ENCODE measurements around the gene OBSCN. TPM values are rescaled to one million over a fixed set of nuclear protein-coding genes. Genes with fewer than 3 reads are reported as not detected.

Gene OBSCN
- total RNA-seq, 2 donors from 2014 or later, result 159 to 317 TPM

- Histone ChIP-seq H3K27ac (no peak overlapping the region), H3K36me3 (peaks cover 75% of the 10 kb centered on the region), H3K27me3 (no peaks in the 10 kb centered on the region), H3K9me3 (no peaks in the 10 kb centered on the region), H3K4me3 (no peak overlapping the region), H3K4me1 (no peaks in the 10 kb centered on the region)
- DNase-seq (ENCODE audit: low spot score), result no peak
- TF ChIP-seq, protein P1, sequence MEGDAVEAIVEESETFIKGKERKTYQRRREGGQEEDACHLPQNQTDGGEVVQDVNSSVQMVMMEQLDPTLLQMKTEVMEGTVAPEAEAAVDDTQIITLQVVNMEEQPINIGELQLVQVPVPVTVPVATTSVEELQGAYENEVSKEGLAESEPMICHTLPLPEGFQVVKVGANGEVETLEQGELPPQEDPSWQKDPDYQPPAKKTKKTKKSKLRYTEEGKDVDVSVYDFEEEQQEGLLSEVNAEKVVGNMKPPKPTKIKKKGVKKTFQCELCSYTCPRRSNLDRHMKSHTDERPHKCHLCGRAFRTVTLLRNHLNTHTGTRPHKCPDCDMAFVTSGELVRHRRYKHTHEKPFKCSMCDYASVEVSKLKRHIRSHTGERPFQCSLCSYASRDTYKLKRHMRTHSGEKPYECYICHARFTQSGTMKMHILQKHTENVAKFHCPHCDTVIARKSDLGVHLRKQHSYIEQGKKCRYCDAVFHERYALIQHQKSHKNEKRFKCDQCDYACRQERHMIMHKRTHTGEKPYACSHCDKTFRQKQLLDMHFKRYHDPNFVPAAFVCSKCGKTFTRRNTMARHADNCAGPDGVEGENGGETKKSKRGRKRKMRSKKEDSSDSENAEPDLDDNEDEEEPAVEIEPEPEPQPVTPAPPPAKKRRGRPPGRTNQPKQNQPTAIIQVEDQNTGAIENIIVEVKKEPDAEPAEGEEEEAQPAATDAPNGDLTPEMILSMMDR (IDR thresholded peaks at IDR 0.05), result no peak
Measured at GRCh38 chr1:228293816-228294500, 86.1 kb downstream of the OBSCN start.

- peaks cover 76% of the 10 kb centered on the region for H3K36me3 ChIP-seq
Measured at GRCh38 chr1:228294717-228295116, 86.9 kb downstream of the OBSCN start.

DNA sequence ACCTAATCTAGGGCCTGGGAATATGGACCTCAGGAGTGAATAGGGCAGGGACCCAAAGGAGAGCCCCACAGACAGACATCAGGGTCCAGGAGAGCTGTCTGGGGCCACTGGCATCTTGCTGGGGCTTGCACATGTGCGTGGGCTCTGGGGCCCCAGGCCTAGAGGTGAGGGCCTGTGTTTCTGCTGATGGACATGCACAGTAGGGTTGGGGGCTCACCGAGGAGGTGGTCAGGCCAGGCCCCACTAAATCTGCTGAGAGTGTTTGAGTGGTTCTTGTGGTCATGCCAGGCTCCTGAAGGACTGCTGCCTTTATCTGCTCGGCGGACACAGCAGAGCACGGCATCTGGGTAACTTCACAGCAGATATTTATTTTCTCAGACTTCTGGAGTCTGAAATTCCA lies 87.4 kb downstream of the OBSCN start:
- Histone ChIP-seq H3K9me3 (no peaks in the 10 kb centered on the region), H3K4me1 (no peaks in the 10 kb centered on the region), H3K27me3 (no peaks in the 10 kb centered on the region), H3K4me3 (no peak overlapping the region), H3K36me3 (peaks cover 80% of the 10 kb centered on the region), H3K27ac (no peak overlapping the region)
- TF ChIP-seq, protein P1 (IDR thresholded peaks at IDR 0.05), result no peak
- DNase-seq (ENCODE audit: low spot score), result no peak

More at GRCh38 chr1:228294717-228295116, 86.9 kb downstream of the OBSCN start:
- no peaks in the 10 kb centered on the region for H3K4me1 ChIP-seq
- TF ChIP-seq, protein P1 (IDR thresholded peaks at IDR 0.05), result no peak
- no peaks in the 10 kb centered on the region for H3K27me3 ChIP-seq
- no peak overlapping the region for H3K27ac ChIP-seq
- no peak overlapping the region for H3K4me3 ChIP-seq
- H3K9me3 ChIP-seq, result no peaks in the 10 kb centered on the region
- no peak for DNase-seq (ENCODE audit: low spot score)

DNA sequence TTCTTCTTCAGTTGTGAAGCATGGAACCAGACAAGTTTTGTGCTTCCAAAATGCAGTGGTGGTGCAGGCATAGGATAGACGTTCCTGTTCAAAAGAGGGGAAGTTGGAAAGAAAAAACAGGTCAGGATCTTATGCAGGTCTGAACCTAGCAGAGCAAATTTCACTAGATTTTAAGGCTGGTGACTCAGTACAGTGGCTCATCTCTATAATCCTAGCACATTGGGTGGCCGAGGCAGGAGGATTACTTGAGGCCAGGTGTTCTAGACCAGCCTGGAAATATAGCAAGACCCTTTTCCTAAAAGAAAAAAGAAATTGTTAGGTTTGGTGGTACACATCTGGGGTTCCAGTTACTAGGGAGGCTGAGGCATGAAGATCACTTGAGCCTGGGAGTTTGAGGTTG lies 88.1 kb downstream of the OBSCN start:
- Histone ChIP-seq H3K27ac (no peak overlapping the region), H3K36me3 (peaks cover 81% of the 10 kb centered on the region), H3K4me1 (no peaks in the 10 kb centered on the region), H3K9me3 (no peaks in the 10 kb centered on the region), H3K27me3 (no peaks in the 10 kb centered on the region), H3K4me3 (no peak overlapping the region)
- TF ChIP-seq, protein P1 (IDR thresholded peaks at IDR 0.05), result no peak
- no peak for DNase-seq (ENCODE audit: low spot score)

- TF ChIP-seq, protein P1 (IDR thresholded peaks at IDR 0.05), result no peak
- no peak overlapping the region for H3K4me3 ChIP-seq
- H3K27me3 ChIP-seq, result no peaks in the 10 kb centered on the region
- peaks cover 89% of the 10 kb centered on the region for H3K36me3 ChIP-seq
- peaks cover 0 to 9% of the 10 kb centered on the region in 2 donors for H3K9me3 ChIP-seq
- H3K4me1 ChIP-seq, result no peaks in the 10 kb centered on the region
- no peak for DNase-seq (ENCODE audit: low spot score)
- no peak overlapping the region for H3K27ac ChIP-seq
Measured at GRCh38 chr1:228297242-228297641, 89.4 kb downstream of the OBSCN start.

- DNase-seq (ENCODE audit: low spot score), result no peak
- no peaks in the 10 kb centered on the region for H3K4me1 ChIP-seq
- TF ChIP-seq, protein P1 (IDR thresholded peaks at IDR 0.05), result no peak
- no peaks in the 10 kb centered on the region for H3K27me3 ChIP-seq
- no peak overlapping the region for H3K4me3 ChIP-seq
- peaks cover 0 to 15% of the 10 kb centered on the region in 2 donors for H3K9me3 ChIP-seq
- H3K27ac ChIP-seq, result no peak overlapping the region
- peaks cover 91% of the 10 kb centered on the region for H3K36me3 ChIP-seq
Measured at GRCh38 chr1:228297822-228298221, 90.0 kb downstream of the OBSCN start.
